Upper lobe of left lung (tissue), 4 donors: Measurements from ENCODE around the gene DNER.

Experiments
- CTCF ChIP-seq, 6 experiments: fragments of 450-650 bp in 4 of 6; fragments of 200-600 bp in 2 of 6; sonication (generic) in 2 of 6; IDR thresholded peaks; one replicate each; pipeline ENCODE4 v1.5.1; 2016 to 2019; ENCODE audit warnings: antibody characterized with exemption in 6 of 6
- EP300 ChIP-seq, 4 donors: sonication (generic); formaldehyde crosslinking; IDR thresholded peaks; one replicate each; pipeline ENCODE4 v1.5.1; 2017; ENCODE audit warnings: antibody characterized with exemption in 4 of 4, control low read depth in 2 of 4
- POLR2A ChIP-seq, 4 donors: fragments of 450-650 bp; IDR thresholded peaks; one replicate each; pipeline ENCODE4 v1.5.1; 2016 to 2017; ENCODE audit warnings: antibody characterized with exemption in 4 of 4, mild to moderate bottlenecking in 2 of 4

- TF ChIP-seq CTCF (IDR thresholded peaks at IDR 0.05) (no peak), EP300 (IDR thresholded peaks at IDR 0.05) (no peak), POLR2A (IDR thresholded peaks at IDR 0.05) (no peak)
Observed at GRCh38 chr2:229530434-229530833, 183.9 kb downstream of the DNER start.
